HG02588 (cell line): ENCODE data around the gene ZNF616.
"Not testable (repeated sequence)": the region's sequence is repeated elsewhere in the genome, so short reads cannot be mapped to it uniquely, and the experiment has no call there.

ENCODE experiments used
- ATAC-seq: cut with Tn5 transposase; IDR thresholded peaks from one replicate; pipeline ENCODE4 v1.9.1; 2021; ENCODE audit warnings: mild to moderate bottlenecking, moderate library complexity; ENCODE audit not compliant: unreplicated experiment

ZNF616 gene

DNA sequence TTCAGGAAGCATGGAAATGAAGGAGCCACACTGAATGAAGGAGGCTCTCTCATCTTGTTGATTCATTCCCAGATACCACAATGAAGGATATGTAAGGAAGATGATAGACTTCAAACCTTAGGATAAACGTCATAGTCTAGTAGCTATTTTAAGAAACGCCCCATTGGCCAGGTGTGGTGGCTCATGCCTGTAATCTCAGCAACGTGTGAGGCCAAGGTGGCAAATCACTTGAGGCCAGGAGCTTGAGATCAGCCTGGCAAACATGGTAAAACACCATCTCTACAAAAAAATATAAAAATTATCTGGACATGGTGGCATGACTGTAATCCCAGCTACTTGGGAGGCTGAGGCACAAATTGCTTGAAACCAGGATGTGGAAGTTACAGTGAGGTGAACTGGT lies 27.1 kb downstream of the ZNF616 start:
- ATAC-seq = no peak

DNA sequence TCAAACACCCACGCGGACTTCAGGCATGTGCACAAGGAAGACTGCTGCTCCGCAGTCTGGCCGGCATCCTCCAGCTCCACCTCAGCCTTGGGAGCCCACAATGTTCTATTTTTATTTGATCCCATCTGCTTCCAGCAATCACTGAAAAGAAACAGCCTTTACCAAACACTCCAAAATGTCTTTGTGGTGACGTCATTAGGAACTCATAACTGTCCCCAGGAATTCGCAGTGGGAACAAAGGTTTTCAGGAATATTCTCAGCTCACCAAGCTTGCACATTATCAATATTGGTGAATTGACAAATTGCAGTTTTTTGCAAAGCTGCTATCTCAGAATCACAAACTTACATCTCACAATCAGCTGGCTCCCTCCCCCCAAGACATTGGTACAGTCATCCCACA lies 29.0 kb downstream of the ZNF616 start:
- ATAC-seq = no peak

GRCh38 chr19:52102782-52103181 lies 37.0 kb downstream of the ZNF616 start:
- ATAC-seq = no peak

- ATAC-seq = no peak
Observed at GRCh38 chr19:52101866-52102562, 37.7 kb downstream of the ZNF616 start.

DNA sequence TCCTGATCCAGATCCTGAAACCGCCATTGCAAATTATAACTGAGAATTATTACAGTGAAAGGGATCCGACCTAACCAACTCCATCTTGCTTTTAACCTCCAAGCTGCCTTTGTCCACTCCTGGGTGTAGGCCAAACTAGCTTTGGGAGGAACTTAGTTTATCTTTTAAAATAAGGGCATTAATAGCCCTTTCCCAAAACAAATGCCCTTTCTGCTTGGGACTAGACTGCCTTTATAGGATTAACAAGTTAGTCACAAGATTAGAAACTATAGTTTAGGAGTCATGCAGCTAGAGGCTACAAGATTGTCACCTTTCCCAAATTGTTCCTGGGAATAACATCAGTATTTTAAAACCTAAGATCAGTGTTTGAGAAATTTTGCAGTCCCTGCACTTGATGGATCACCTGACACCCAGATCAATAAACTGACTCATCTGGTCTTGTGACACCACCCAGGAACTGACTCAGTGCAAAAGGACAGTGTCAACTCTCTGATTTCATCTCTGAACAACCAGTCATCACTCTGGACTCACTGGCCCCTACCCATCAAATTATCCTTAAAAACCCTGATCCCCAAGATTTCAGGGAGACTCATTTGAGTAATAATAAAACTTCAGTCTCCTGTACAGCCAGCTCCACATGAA lies 40.1 kb downstream of the ZNF616 start:
- no peak for ATAC-seq

DNA sequence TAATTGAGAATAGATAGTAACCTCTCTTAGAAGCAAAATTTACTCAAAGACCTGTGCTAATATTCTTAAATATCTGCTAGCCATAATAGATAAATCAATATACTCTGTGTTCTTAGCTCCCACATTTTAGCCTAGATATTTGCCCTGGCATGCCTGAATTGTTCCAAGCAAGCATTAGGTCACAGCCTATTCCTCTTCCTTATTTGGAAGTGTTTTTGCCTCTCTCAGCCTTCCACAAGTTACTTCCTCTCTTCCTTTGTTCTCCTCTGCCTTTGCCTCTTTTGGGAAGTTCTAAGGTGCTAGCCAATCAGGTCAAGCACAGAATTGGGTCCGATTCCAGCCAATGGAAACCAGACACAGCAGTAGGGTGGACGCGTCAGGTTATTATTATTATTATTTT lies 43.3 kb downstream of the ZNF616 start:
- not testable (repeated sequence) for ATAC-seq

GRCh38 chr19:52095172-52096014 lies 44.3 kb downstream of the ZNF616 start, which contains the start of gene ZNF841:
Gene ZNF841 (minus strand): TSS chr19:52095765. CDS start chr19:52084801, 10,964 bp downstream.
- ATAC-seq = peak; percentile 91

- ATAC-seq = no peak
Observed at GRCh38 chr19:52094526-52095130, 45.1 kb downstream of the ZNF616 start.

DNA sequence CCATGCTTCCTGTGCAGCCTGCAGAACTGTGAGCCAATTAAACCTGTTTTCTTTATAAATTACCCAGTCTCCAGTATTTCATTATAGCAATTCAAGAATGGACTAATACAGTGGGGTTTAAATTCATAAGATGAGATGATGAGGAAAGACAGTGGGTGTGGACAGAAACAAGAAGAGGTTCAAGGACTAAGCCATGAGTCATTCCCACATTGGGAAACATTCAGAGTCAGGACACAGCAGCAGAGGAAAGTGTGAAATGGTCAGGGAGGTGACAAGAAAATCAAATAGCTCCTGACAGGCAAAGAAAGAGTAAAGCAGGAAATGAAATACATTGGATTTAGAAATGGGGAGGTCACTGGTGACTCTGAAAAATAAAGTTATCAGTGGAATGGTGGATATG lies 53.3 kb downstream of the ZNF616 start:
- ATAC-seq = no peak

GRCh38 chr19:52070496-52070895 lies 69.2 kb downstream of the ZNF616 start:
- no peak for ATAC-seq

GRCh38 chr19:52069653-52070052 lies 70.1 kb downstream of the ZNF616 start:
- ATAC-seq = no peak

- no peak for ATAC-seq
Observed at GRCh38 chr19:52066258-52066863, 73.4 kb downstream of the ZNF616 start.

- ATAC-seq = no peak
Observed at GRCh38 chr19:52065399-52065798, 74.3 kb downstream of the ZNF616 start.
